Measurements from ENCODE around the gene C1QTNF12. TPM values are rescaled to one million over a fixed set of nuclear protein-coding genes. Genes with fewer than 3 reads are reported as not detected.

The C1QTNF12 gene
- polyA plus RNA-seq, 1 donor from 2014 or later, result 0.88 TPM

Other genes starting within 250 kb of the C1QTNF12 start
- gene HES4, start 246.6 kb downstream of the C1QTNF12 start, polyA plus RNA-seq, result not detected
- gene ISG15, start 233.2 kb downstream of the C1QTNF12 start, polyA plus RNA-seq, result 191 TPM
- gene AGRN, start 226.6 kb downstream of the C1QTNF12 start, polyA plus RNA-seq, result 0.05 TPM
- gene RNF223, start 172.4 kb downstream of the C1QTNF12 start, polyA plus RNA-seq, result not detected
- gene C1orf159, start 130.6 kb downstream of the C1QTNF12 start, polyA plus RNA-seq, result 7.9 TPM
- gene TTLL10, start 72.8 kb downstream of the C1QTNF12 start, polyA plus RNA-seq, result not detected
- 3.5 TPM for gene TNFRSF18, start 40.1 kb downstream of the C1QTNF12 start, polyA plus RNA-seq
- gene TNFRSF4, start 32.6 kb downstream of the C1QTNF12 start, polyA plus RNA-seq, result not detected
- gene SDF4, start 14.7 kb downstream of the C1QTNF12 start, polyA plus RNA-seq, result 121 TPM
- gene B3GALT6, start 14.5 kb downstream of the C1QTNF12 start, polyA plus RNA-seq, result 5.6 TPM
- gene UBE2J2, start 27.1 kb upstream of the C1QTNF12 start, polyA plus RNA-seq, result 74.3 TPM
- not detected for gene SCNN1D, start 33.7 kb upstream of the C1QTNF12 start, polyA plus RNA-seq
- gene ACAP3, start 61.2 kb upstream of the C1QTNF12 start, polyA plus RNA-seq, result 10.5 TPM
- gene PUSL1, start 61.9 kb upstream of the C1QTNF12 start, polyA plus RNA-seq, result 21.0 TPM
- 65.8 TPM for gene INTS11, start 77.9 kb upstream of the C1QTNF12 start, polyA plus RNA-seq
- 31.7 TPM for gene CPTP, start 78.1 kb upstream of the C1QTNF12 start, polyA plus RNA-seq
- gene TAS1R3, start 84.6 kb upstream of the C1QTNF12 start, polyA plus RNA-seq, result 5.5 TPM
- 1.0 TPM for gene DVL1, start 102.7 kb upstream of the C1QTNF12 start, polyA plus RNA-seq
- not detected for gene MXRA8, start 111.8 kb upstream of the C1QTNF12 start, polyA plus RNA-seq
- 177 TPM for gene AURKAIP1, start 128.5 kb upstream of the C1QTNF12 start, polyA plus RNA-seq
- 39.8 TPM for gene CCNL2, start 152.6 kb upstream of the C1QTNF12 start, polyA plus RNA-seq
- gene MRPL20, start 160.6 kb upstream of the C1QTNF12 start, polyA plus RNA-seq, result 144 TPM
- not detected for gene ANKRD65, start 174.6 kb upstream of the C1QTNF12 start, polyA plus RNA-seq
- not detected for gene VWA1, start 189.0 kb upstream of the C1QTNF12 start, polyA plus RNA-seq
- 6.2 TPM for gene ATAD3C, start 203.0 kb upstream of the C1QTNF12 start, polyA plus RNA-seq
- 10.8 TPM for gene ATAD3B, start 225.0 kb upstream of the C1QTNF12 start, polyA plus RNA-seq